ENCODE measurements around the gene CEP295NL.

CEP295NL gene

GRCh38 chr17:78925662-78926555, 22.9 kb upstream of the CEP295NL start:
- no peak for DNase-seq (ENCODE audit: low read depth)
- no peak for TF ChIP-seq CTCF (IDR thresholded peaks at IDR 0.05; ENCODE audit: control insufficient read depth, extremely low read depth, insufficient read depth)
- H3K4me3 ChIP-seq (ENCODE audit: low read depth, low read length), result no peak overlapping the region

- H3K4me3 ChIP-seq (ENCODE audit: low read depth, low read length), result peak within 1 kb of the TSS; percentile 45
- DNase-seq (ENCODE audit: low read depth), result no peak
- TF ChIP-seq CTCF (IDR thresholded peaks at IDR 0.05; ENCODE audit: control insufficient read depth, extremely low read depth, insufficient read depth), result no peak
Measured at GRCh38 chr17:78925234-78925633, 22.2 kb upstream of the CEP295NL start, which contains the start of gene TIMP2. TSS of gene TIMP2 (minus strand) at chr17:78925387. CDS start at chr17:78925088, 299 bp downstream.

GRCh38 chr17:78924481-78925151, 21.6 kb upstream of the CEP295NL start:
- no peak for TF ChIP-seq CTCF (IDR thresholded peaks at IDR 0.05; ENCODE audit: control insufficient read depth, extremely low read depth, insufficient read depth)
- H3K4me3 ChIP-seq (ENCODE audit: low read depth, low read length), result peak overlapping the region; percentile 45
- no peak for DNase-seq (ENCODE audit: low read depth)

GRCh38 chr17:78923660-78924453, 20.9 kb upstream of the CEP295NL start:
- DNase-seq (ENCODE audit: low read depth), result peak; percentile 35
- peak overlapping the region; percentile 45 for H3K4me3 ChIP-seq (ENCODE audit: low read depth, low read length)
- no peak for TF ChIP-seq CTCF (IDR thresholded peaks at IDR 0.05; ENCODE audit: control insufficient read depth, extremely low read depth, insufficient read depth)

GRCh38 chr17:78922816-78923498, 20.0 kb upstream of the CEP295NL start:
- H3K4me3 ChIP-seq (ENCODE audit: low read depth, low read length), result no peak overlapping the region
- TF ChIP-seq CTCF (IDR thresholded peaks at IDR 0.05; ENCODE audit: control insufficient read depth, extremely low read depth, insufficient read depth), result no peak
- no peak for DNase-seq (ENCODE audit: low read depth)

- DNase-seq (ENCODE audit: low read depth), result no peak
- no peak overlapping the region for H3K4me3 ChIP-seq (ENCODE audit: low read depth, low read length)
- no peak for TF ChIP-seq CTCF (IDR thresholded peaks at IDR 0.05; ENCODE audit: control insufficient read depth, extremely low read depth, insufficient read depth)
Measured at GRCh38 chr17:78921437-78921971, 18.5 kb upstream of the CEP295NL start.
